Lower leg skin (tissue), 3 donors: Measurements from ENCODE around the gene TNS2.

Source experiments
- POLR2A ChIP-seq, 2 donors: fragments of 450-650 bp; IDR thresholded peaks; one replicate each; pipeline ENCODE4 v1.6.1; 2016 to 2017; ENCODE audit warnings: antibody characterized with exemption in 2 of 2, mild to moderate bottlenecking in 1 of 2, moderate library complexity in 1 of 2
- TF ChIP-seq, protein P1 (sequence below), 3 donors: fragments of 450-650 bp; IDR thresholded peaks; one replicate each; pipeline ENCODE4 v1.5.1; 2016; ENCODE audit warnings: antibody characterized with exemption in 3 of 3, mild to moderate bottlenecking in 3 of 3, moderate library complexity in 2 of 3

DNA sequence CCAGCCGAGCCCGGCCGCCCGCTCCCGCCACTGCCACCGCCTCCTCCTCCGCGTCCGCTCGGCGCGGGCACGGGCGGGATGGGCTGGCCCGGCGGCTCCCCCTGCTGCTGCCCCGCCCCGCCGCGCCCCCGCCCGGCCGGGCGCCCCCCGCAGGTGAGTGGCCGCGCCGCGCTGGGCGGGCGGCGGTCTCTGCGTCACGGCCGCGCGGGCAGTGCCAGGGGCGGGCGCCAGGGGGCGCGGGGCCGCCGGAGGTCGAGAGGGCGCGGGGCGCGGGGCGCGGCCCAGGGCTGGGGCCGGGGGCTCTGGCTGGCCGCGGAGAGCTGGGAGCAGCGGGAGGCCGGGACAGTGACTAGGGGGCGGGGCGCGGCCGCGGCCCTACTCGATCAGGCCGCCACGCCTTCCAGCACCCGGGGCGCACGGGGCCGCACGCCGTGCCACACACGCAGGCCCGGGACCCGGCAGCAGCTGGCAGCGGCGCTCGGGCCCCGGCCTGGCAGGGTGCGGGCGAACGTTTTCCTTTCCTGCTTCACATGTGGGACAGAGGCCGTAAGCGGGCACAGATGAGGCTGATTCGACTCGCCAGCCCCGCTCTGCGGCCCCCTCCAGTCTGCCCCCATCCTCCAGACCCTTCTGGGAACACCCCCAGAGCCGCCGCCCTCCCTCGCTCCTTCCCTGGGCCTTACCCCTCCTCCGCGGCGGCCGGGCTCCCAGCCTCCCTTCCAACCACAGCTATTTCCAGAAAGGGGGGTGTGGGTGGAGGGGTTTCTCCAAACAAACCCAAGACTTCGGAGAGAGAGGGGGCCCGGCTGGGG lies 2.4 kb upstream of the TNS2 start:
- TF ChIP-seq, protein P1, sequence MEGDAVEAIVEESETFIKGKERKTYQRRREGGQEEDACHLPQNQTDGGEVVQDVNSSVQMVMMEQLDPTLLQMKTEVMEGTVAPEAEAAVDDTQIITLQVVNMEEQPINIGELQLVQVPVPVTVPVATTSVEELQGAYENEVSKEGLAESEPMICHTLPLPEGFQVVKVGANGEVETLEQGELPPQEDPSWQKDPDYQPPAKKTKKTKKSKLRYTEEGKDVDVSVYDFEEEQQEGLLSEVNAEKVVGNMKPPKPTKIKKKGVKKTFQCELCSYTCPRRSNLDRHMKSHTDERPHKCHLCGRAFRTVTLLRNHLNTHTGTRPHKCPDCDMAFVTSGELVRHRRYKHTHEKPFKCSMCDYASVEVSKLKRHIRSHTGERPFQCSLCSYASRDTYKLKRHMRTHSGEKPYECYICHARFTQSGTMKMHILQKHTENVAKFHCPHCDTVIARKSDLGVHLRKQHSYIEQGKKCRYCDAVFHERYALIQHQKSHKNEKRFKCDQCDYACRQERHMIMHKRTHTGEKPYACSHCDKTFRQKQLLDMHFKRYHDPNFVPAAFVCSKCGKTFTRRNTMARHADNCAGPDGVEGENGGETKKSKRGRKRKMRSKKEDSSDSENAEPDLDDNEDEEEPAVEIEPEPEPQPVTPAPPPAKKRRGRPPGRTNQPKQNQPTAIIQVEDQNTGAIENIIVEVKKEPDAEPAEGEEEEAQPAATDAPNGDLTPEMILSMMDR (IDR thresholded peaks at IDR 0.05), result no peak
- no peak for TF ChIP-seq POLR2A (IDR thresholded peaks at IDR 0.05)
